Spinal cord (tissue), 10 donors: Measurements from ENCODE around the gene ZNF438. TPM values are rescaled to one million over a fixed set of nuclear protein-coding genes. Genes with fewer than 3 reads are reported as not detected.

Experiments
- DNase-seq, 6 donors: peaks; one replicate each; pipeline versions ENCODE4 v3.0.0 to v3.0.0-alpha.2; 2013 to 2015; ENCODE audit warnings: low spot score in 6 of 6, low read depth in 4 of 6
- H3K27ac ChIP-seq: one replicate; pipeline ENCODE4 v1.5.1; 2013; ENCODE audit warnings: low read depth, low read length, control low read depth
- H3K27me3 ChIP-seq: one replicate; pipeline ENCODE4 v1.6.1; 2013; ENCODE audit warnings: low read length; ENCODE audit not compliant: control insufficient read depth, insufficient read depth
- H3K36me3 ChIP-seq: one replicate; pipeline ENCODE4 v1.6.1; 2013; ENCODE audit warnings: low read length; ENCODE audit not compliant: control insufficient read depth, insufficient read depth
- H3K4me1 ChIP-seq: one replicate; pipeline ENCODE4 v1.6.1; 2013; ENCODE audit warnings: low read length; ENCODE audit not compliant: control insufficient read depth, insufficient read depth
- H3K4me3 ChIP-seq: one replicate; pipeline ENCODE4 v1.5.1; 2013; ENCODE audit warnings: low read depth, low read length, control low read depth
- H3K9me3 ChIP-seq: one replicate; pipeline ENCODE4 v1.6.1; 2013; ENCODE audit warnings: low read length; ENCODE audit not compliant: control insufficient read depth, insufficient read depth
- WGBS: methylation state at CpG from one replicate; pipeline ENCODE4 v1.1.5; 2013; ENCODE audit warnings: missing lambda C conversion rate; ENCODE audit not compliant: insufficient coverage; 5-methylcytosine and 5-hydroxymethylcytosine counted together
- polyA plus RNA-seq, 2 donors: library from polyadenylated mRNA; unstranded; fragments of 120-200 nt; gene quantifications; one replicate each; pipeline ENCODE4 v1.2.1, GENCODE V29; 2013; ENCODE audit not compliant: insufficient read length in 2 of 2
- total RNA-seq, 2 donors: library from RNA; depleted of rRNA in 1 of 2; stranded (reverse); fragments of 120-200 nt in 1 of 2; fragments of >200 nt in 1 of 2; gene quantifications; one replicate each; pipeline versions ENCODE4 v1.2.3 to v1.2.4, GENCODE V29; 2013 to 2014
- donor health status: healthy.

Gene ZNF438
- total and polyA plus RNA-seq, 4 donors: 5.8 to 12.4 (median 7.0) TPM

DNA sequence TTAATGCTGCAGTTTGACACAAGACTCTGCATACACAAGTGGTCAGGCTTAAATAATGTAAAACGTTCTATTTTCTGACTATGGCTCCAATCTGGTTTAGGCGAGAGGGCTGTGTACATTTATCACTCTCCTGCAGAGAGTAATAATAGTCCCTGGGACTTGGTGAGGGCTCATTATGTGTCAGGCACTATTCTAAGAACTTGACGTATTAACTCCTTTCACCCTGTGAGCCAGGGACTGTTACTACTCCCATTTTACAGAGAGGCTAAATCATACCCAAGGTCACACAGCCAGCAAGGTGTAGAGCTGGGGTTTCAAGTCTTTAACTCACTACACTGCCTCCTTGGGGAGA lies 214.9 kb downstream of the ZNF438 start:
- WGBS: no CpG with 5 or more reads among the region's 3 CpGs
- H3K4me3 ChIP-seq: no peak overlapping the region
- H3K4me1 ChIP-seq: peaks cover 39% of the 10 kb centered on the region
- peak overlapping the region; percentile 65 for H3K27ac ChIP-seq
- DNase-seq: peak in 1 of 6 donors; percentile 46
- no peaks in the 10 kb centered on the region for H3K27me3 ChIP-seq
- H3K36me3 ChIP-seq: no peaks in the 10 kb centered on the region
- H3K9me3 ChIP-seq: no peaks in the 10 kb centered on the region

DNA sequence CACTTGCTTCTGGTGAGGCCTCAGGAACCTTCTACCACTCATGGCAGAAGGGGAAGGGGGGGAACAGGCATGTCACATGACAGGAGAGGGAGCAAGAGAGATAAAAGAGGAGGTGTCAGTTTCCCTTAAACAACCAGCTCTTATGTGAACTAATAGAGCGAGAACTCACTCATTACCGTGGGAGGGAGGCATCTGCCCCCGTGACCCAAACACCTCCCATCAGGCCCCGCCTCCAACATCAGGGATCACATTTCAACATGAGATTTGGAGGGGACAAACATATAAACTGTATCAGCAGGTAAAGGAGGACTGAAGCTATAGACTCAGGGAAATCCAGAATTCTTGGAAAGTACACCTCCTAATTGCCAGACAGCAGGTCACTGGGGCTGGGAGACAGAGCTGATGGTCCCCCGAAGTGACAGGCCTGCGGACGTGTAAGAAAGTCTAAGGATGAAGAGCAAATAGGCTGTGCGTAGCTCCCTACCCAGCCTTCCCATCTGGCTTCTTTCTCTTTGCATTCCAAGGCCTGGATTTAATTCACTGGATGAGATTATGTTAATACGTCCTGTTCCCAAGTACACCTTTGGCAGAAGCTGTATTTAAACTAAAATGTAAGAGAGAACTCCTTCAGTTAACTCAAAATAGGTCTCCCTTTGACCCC lies 215.4 kb downstream of the ZNF438 start:
- H3K27ac ChIP-seq: peak overlapping the region; percentile 65
- H3K4me3 ChIP-seq: no peak overlapping the region
- no CpG with 5 or more reads among the region's 9 CpGs for WGBS

DNA sequence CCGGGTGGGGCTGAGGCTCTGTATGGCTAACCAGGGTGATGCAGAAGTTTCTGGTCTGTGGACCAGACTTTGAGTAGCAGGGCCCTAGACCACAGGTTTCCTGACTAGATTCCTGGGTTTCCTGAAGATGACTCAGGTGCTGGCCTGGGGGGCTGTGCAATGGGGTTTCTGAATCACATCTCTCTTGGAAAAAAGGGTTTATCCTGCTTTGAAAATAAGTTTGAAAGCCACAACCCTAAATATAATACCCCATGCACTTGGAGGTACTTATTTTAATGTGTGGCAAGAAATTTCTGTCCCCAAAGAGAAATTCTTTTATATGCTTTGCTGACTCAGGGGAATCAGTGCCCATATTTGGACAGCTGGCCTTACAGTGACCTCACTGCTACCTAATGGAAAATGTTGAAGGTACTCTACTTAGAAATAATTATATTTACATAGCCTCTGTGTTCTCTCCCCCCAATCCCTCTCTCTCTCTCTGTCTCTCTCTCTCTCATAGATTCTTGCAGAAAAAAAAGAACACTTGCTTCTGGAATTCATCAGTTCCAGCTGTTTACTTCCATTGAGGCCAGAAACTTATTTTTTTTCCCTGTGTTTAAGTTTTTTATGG lies 217.7 kb downstream of the ZNF438 start:
- H3K9me3 ChIP-seq: no peaks in the 10 kb centered on the region
- H3K27me3 ChIP-seq: no peaks in the 10 kb centered on the region
- no peaks in the 10 kb centered on the region for H3K36me3 ChIP-seq
- DNase-seq: peak in 1 of 6 donors; percentile 12
- 100% methylated on average over 1 of the region's 1 CpG for WGBS
- no peak overlapping the region for H3K4me3 ChIP-seq
- peak overlapping the region; percentile 88 for H3K27ac ChIP-seq
- peaks cover 44% of the 10 kb centered on the region for H3K4me1 ChIP-seq

More for the DNA sequence above, 215.4 kb downstream of the ZNF438 start:
- Histone ChIP-seq H3K9me3 (no peaks in the 10 kb centered on the region), H3K4me1 (peaks cover 40% of the 10 kb centered on the region), H3K36me3 (no peaks in the 10 kb centered on the region), H3K27me3 (no peaks in the 10 kb centered on the region)
- DNase-seq: peak in 1 of 6 donors; percentile 47

DNA sequence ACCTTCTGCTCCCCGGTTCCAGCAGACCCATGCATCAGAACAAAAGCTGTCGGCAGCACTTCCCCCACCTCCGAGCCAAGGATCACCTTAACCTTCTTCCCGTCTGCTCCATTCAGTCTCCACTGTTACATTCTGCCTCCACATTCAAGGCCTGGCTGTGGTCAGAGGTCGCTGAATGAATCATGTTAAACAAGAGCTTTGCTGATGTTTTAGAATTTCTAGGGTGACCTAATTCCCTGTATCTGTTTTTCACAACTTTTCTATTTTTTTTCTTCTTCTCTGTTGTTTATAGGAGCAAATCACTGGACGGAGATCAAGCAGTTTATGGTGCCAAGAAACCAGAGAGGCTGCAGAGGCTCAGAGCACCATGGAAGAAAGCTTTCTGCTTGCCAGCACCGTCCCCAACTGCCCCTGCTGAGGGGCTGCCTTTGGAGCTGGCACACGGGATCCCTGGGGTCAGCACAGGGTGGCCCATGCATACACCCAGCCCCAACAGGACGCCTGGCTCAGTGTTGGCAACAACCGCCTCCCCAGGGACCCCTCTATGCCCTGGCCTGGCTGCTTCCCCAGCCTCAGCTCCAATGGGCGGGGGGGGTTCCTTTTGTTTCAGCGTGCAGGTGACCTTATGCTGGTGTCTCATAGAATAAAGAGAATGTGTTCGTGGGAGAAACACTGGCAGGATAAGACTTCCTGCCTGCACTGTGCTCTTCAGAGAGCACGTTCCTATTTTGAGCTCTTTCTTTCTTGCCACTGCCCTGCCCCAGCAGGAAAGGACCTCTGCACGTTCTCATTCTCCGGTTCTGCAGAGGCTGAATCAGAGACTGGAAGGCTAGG lies 219.4 kb downstream of the ZNF438 start:
- peaks cover 2% of the 10 kb centered on the region for H3K9me3 ChIP-seq
- no peaks in the 10 kb centered on the region for H3K36me3 ChIP-seq
- H3K4me3 ChIP-seq: no peak overlapping the region
- no peaks in the 10 kb centered on the region for H3K27me3 ChIP-seq
- WGBS: 24% methylated on average over 12 of the region's 16 CpGs
- DNase-seq: peak in 3 of 6 donors; percentile 58 to 88 (median 61)
- peaks cover 32% of the 10 kb centered on the region for H3K4me1 ChIP-seq
- peak overlapping the region; percentile 88 for H3K27ac ChIP-seq

- peak in 2 of 6 donors; percentile 59 to 66 for DNase-seq
- no peak overlapping the region for H3K4me3 ChIP-seq
- no peaks in the 10 kb centered on the region for H3K36me3 ChIP-seq
- peaks cover 31% of the 10 kb centered on the region for H3K4me1 ChIP-seq
- peaks cover 2% of the 10 kb centered on the region for H3K9me3 ChIP-seq
- no peaks in the 10 kb centered on the region for H3K27me3 ChIP-seq
- H3K27ac ChIP-seq: peak overlapping the region; percentile 57
- WGBS: 42% methylated on average over 15 of the region's 16 CpGs
These were observed 220.2 kb downstream of the ZNF438 start for GRCh38 chr10:30811276-30812017.

DNA sequence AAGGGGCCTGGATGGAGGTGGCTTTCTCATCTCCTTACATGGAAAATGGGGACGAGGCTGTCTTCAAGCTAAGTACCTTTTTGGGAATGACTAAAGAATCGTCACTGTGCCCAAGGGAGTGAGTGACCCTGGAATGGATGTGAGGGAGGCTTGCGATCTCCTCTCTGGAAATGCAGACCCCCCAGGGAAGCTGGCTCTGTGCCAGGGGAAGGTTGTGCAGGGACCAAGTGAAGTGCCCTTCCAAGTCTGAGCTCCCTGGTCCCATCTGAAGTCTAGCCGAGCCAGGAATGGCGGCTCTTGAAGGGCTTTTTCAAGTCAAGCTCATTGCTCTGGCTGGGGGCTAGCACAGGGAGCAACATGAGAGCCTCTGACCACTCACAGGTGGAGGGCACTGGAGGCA lies 221.2 kb downstream of the ZNF438 start:
- Histone ChIP-seq H3K36me3 (no peaks in the 10 kb centered on the region), H3K9me3 (peaks cover 2% of the 10 kb centered on the region), H3K27ac (no peak overlapping the region), H3K4me1 (peaks cover 26% of the 10 kb centered on the region), H3K4me3 (no peak overlapping the region), H3K27me3 (no peaks in the 10 kb centered on the region)
- 81% methylated on average over 5 of the region's 5 CpGs for WGBS
- DNase-seq: no peak

DNA sequence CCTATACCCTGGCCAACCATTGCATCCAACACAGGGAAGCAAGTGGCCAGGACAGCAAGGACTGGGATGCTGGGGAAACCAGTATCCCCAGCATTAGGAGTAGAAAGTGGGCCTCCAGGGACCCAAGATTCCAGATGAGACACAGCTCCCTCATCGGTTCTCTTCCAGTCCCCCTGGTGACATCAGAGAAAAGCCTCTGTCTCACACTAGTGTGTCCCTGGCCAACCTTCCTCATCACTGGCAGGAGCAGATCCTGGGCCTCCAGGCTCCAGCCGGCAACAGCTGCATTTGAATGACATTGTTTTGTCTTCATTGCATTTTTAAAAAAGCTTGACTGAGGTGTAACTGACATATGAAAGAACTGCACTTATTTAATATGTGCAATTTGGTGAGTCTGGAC lies 224.8 kb downstream of the ZNF438 start:
- no peak overlapping the region for H3K4me3 ChIP-seq
- H3K27me3 ChIP-seq: no peaks in the 10 kb centered on the region
- peaks cover 20% of the 10 kb centered on the region for H3K4me1 ChIP-seq
- WGBS: 78% methylated on average over 1 of the region's 2 CpGs
- peaks cover 2% of the 10 kb centered on the region for H3K9me3 ChIP-seq
- DNase-seq: no peak
- no peak overlapping the region for H3K27ac ChIP-seq
- H3K36me3 ChIP-seq: no peaks in the 10 kb centered on the region

DNA sequence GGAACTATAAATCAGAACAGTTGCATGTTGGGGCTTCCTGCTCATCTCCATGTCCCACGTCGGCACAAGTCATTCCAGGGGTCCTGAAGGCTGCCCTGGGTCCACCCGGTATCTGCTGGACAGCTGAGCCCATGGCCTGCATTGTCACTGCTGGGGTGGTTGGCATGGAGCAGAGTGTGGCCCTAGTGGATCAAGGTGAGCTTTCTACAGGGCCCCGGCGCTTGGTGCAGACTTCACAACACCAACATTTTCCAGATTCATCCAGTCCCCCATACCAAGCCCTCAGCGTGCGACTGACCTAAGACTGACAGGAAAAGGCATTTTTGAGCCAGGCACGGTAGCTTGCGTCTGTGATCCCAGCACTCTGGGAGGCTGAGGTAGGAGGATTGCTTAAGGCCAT lies 226.6 kb downstream of the ZNF438 start:
- Histone ChIP-seq H3K27me3 (no peaks in the 10 kb centered on the region), H3K27ac (peak overlapping the region; percentile 69), H3K4me1 (peaks cover 5% of the 10 kb centered on the region), H3K4me3 (no peak overlapping the region), H3K9me3 (peaks cover 2% of the 10 kb centered on the region), H3K36me3 (no peaks in the 10 kb centered on the region)
- 85% methylated on average over 2 of the region's 9 CpGs for WGBS
- no peak for DNase-seq

GRCh38 chr10:30804478-30805055 lies 227.1 kb downstream of the ZNF438 start:
- Histone ChIP-seq H3K36me3 (no peaks in the 10 kb centered on the region), H3K9me3 (peaks cover 2% of the 10 kb centered on the region), H3K27me3 (no peaks in the 10 kb centered on the region), H3K27ac (peak overlapping the region; percentile 69), H3K4me1 (peaks cover 5% of the 10 kb centered on the region), H3K4me3 (no peak overlapping the region)
- WGBS: 75% methylated on average over 4 of the region's 7 CpGs
- DNase-seq: no peak
